Karpas-422 (cell line): ENCODE measurements around the gene LRRC26. TPM values are rescaled to one million over a fixed set of nuclear protein-coding genes. Genes with fewer than 3 reads are reported as not detected.

Experiments
- DNase-seq: peaks from one replicate; pipeline ENCODE4 v3.0.0-alpha.2; 2015
- H2AFZ ChIP-seq: fragments of 200-600 bp; sonication (generic); 2 replicates; pipeline ENCODE4 v1.6.1; 2014; ENCODE audit warnings: antibody characterized with exemption, low read length, mixed read lengths
- H3K27ac ChIP-seq: fragments of 200-600 bp; sonication (generic); 2 replicates; pipeline ENCODE4 v1.5.1; 2014; ENCODE audit warnings: mild to moderate bottlenecking, low read length, moderate library complexity
- H3K27me3 ChIP-seq: fragments of 200-600 bp; sonication (generic); 2 replicates; pipeline ENCODE4 v1.6.1; 2014; ENCODE audit warnings: low read length, mixed read lengths
- H3K36me3 ChIP-seq: fragments of 200-600 bp; sonication (generic); 2 replicates; pipeline ENCODE4 v1.6.1; 2014; ENCODE audit warnings: low read length, mixed read lengths; ENCODE audit not compliant: insufficient read depth
- H3K4me1 ChIP-seq: fragments of 200-600 bp; sonication (generic); 2 replicates; pipeline ENCODE4 v1.6.1; 2014; ENCODE audit warnings: mild to moderate bottlenecking, low read length, mixed read lengths
- H3K4me2 ChIP-seq: fragments of 200-600 bp; sonication (generic); 2 replicates; pipeline ENCODE4 v1.6.1; 2014; ENCODE audit warnings: low read length, low read depth, mild to moderate bottlenecking; ENCODE audit not compliant: poor library complexity, severe bottlenecking
- H3K4me3 ChIP-seq: fragments of 200-600 bp; sonication (generic); 2 replicates; pipeline ENCODE4 v1.5.1; 2014; ENCODE audit warnings: mild to moderate bottlenecking, antibody characterized with exemption, low read length, mixed read lengths
- H3K79me2 ChIP-seq: fragments of 200-600 bp; sonication (generic); 2 replicates; pipeline ENCODE4 v1.6.1; 2014; ENCODE audit warnings: mild to moderate bottlenecking, low read length, mixed read lengths
- H3K9ac ChIP-seq: fragments of 200-600 bp; sonication (generic); 2 replicates; pipeline ENCODE4 v1.6.0; 2014; ENCODE audit warnings: low read length
- H3K9me2 ChIP-seq: fragments of 200-600 bp; sonication (generic), shearing (Covaris generic); replicated peaks from 2 replicates; pipeline ENCODE4 v1.6.0; 2014; ENCODE audit warnings: mild to moderate bottlenecking, low read length, moderate library complexity; ENCODE audit not compliant: insufficient read depth
- H3K9me3 ChIP-seq: fragments of 300-700, 200-600 bp; sonication (generic); 2 replicates; pipeline ENCODE4 v1.6.1; 2014; ENCODE audit warnings: low read length, mixed read lengths
- H4K20me1 ChIP-seq: fragments of 200-600 bp; sonication (generic); 2 replicates; pipeline ENCODE4 v1.6.1; 2014; ENCODE audit warnings: mild to moderate bottlenecking, antibody characterized with exemption, low read length, low read depth; ENCODE audit not compliant: insufficient read depth
- total RNA-seq: library from RNA; depleted of rRNA; stranded (reverse); fragments of >200 nt; shearing (Covaris generic); gene quantifications from 2 replicates; pipeline ENCODE4 v1.2.3, GENCODE V29; 2014; ENCODE audit warnings: low replicate concordance

The LRRC26 gene
- total RNA-seq, 1 experiment from 2014 or later: not detected

DNA sequence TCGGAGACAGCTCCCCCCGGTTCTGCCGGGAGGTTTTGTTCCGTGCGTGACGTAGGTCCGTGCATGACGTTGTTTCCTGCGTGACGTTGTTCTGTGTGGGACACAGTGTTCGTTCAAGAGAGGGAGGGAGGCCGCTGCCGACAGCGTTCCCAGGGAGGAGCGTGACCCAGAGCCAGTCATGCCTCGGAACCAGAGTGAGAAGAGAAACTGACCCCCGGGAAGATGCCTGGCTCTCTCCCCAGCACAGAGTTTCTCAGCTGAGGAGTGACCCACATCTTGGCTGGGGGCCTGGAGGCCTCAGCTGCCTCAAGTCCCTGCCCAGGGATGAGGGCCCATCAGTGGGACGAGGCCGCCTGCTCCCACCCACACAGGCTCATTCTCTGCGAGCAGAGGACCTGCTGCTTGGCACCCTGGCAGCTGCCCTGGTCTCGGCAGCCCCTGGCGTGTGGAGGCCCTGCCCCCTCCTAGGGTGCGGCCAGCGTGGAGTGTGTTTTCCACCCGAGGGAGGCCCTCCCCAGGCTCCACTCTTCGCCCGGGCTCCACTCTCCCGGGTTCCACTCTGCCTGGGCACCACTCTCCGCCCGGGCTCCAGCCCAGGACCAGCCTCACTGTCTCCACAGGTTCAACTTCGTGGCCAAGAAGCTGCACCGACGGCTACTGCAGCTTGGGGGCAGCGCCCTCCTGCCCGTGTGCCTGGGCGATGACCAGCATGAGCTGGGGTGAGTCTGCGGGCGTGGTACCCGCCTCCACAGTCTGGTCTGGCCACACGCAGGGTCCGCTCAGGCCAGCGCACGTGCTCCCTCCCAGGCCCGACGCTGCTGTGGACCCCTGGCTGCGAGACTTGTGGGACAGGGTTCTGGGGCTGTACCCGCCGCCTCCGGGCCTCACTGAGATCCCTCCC, 43.6 kb upstream of the LRRC26 start:
- Histone ChIP-seq H4K20me1 (no peaks in the 10 kb centered on the region), H3K79me2 (no peaks in the 10 kb centered on the region), H3K9me2 (no peaks in the 10 kb centered on the region), H3K36me3 (no peaks in the 10 kb centered on the region), H3K4me2 (no peak overlapping the region), H2AFZ (no peak overlapping the region), H3K27me3 (no peaks in the 10 kb centered on the region), H3K4me3 (no peak overlapping the region), H3K9me3 (no peaks in the 10 kb centered on the region), H3K9ac (no peak overlapping the region), H3K27ac (no peak overlapping the region), H3K4me1 (no peaks in the 10 kb centered on the region)
- no peak for DNase-seq

DNA sequence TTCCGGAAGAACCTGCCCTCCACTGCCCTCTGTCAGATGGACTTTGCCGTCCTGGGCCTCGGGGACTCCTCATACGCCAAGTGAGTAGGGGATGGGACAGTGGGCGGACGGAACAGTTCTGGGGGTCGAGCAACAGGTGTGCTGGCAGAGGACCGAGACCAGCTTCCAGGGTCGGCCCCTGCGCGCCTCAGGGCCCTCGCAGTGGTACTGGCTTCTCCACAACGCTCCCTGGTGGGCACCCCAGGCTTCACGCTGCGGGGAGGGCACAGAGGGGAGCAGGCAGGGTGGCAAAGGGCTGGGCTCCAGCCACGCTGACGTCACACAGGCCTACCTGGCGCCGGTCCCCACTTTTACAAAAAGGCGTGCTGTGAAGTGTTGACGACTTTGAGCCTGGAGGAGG, 42.7 kb upstream of the LRRC26 start:
- Histone ChIP-seq H3K9me3 (no peaks in the 10 kb centered on the region), H3K36me3 (0 out of 2 replicates have a peak, but pooled peaks cover under 1% of the 10 kb centered on the region), H2AFZ (no peak overlapping the region), H3K27me3 (no peaks in the 10 kb centered on the region), H3K27ac (no peak overlapping the region), H4K20me1 (no peaks in the 10 kb centered on the region), H3K79me2 (peaks cover 3% of the 10 kb centered on the region), H3K9ac (no peak overlapping the region), H3K4me1 (no peaks in the 10 kb centered on the region), H3K4me2 (no peak overlapping the region), H3K4me3 (no peak overlapping the region), H3K9me2 (no peaks in the 10 kb centered on the region)
- no peak for DNase-seq

DNA sequence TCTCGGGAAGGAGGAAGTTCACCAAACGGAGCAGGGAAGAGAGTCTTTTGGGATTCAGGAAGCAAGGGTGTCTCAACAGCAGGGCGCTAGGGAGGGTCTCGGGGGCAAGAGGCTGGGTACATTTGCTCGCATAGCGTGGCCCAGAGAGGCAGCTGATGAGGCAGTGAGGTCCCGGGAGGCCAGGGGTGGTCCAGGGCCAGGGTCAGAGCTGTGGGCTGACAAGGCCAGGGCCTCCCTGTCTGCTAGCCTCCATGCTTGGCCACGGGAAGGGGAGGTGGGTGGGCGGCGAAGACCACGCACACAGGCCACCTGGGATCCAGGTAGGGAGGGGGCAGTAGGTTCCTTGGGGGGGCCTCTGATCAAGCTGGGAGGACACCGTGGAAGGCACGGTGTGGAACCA, 41.7 kb upstream of the LRRC26 start:
- Histone ChIP-seq H3K36me3 (peaks cover 6% of the 10 kb centered on the region; the same call in 1 of the 2 replicates), H3K79me2 (peaks cover 13% of the 10 kb centered on the region), H2AFZ (no peak overlapping the region), H3K27ac (no peak overlapping the region), H4K20me1 (no peaks in the 10 kb centered on the region), H3K27me3 (no peaks in the 10 kb centered on the region), H3K4me1 (peaks cover 8% of the 10 kb centered on the region), H3K9ac (no peak overlapping the region), H3K4me3 (no peak overlapping the region), H3K4me2 (no peak overlapping the region), H3K9me3 (no peaks in the 10 kb centered on the region), H3K9me2 (no peaks in the 10 kb centered on the region)
- no peak for DNase-seq

DNA sequence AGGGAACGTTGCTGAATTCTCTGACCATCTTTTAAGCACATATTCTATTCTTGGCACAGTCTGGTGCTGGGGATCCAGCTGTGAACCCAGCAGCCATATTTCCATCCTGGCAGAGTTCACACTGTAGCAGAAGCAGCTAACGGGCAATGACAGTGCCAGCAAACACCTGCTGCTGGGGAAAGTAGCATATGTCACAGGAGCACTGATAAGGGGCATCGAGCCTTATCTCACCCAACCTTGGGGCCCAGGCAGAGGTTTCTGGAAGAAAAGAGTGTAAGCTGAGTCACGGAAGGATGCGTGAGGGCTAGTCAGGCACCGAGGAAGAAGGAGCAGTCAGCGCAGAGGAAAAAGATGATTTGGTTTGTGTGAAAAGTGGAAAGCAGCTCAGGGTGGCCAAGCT, 36.8 kb upstream of the LRRC26 start:
- peaks cover 56% of the 10 kb centered on the region for H3K79me2 ChIP-seq
- H3K4me3 ChIP-seq: peak overlapping the region; percentile 99
- no peaks in the 10 kb centered on the region for H3K9me2 ChIP-seq
- peak overlapping the region; percentile 98 for H3K4me2 ChIP-seq
- peaks cover 6% of the 10 kb centered on the region; the same call in 1 of the 2 replicates for H3K36me3 ChIP-seq
- H3K27me3 ChIP-seq: no peaks in the 10 kb centered on the region
- peaks cover 43% of the 10 kb centered on the region for H3K4me1 ChIP-seq
- peak overlapping the region; percentile 62; the same call in 1 of the 2 replicates for H3K27ac ChIP-seq
- no peak overlapping the region for H2AFZ ChIP-seq
- H3K9ac ChIP-seq: peak overlapping the region; percentile 100
- no peak for DNase-seq
- 0 out of 2 replicates have a peak, but pooled peaks cover 5% of the 10 kb centered on the region for H4K20me1 ChIP-seq
- no peaks in the 10 kb centered on the region for H3K9me3 ChIP-seq

DNA sequence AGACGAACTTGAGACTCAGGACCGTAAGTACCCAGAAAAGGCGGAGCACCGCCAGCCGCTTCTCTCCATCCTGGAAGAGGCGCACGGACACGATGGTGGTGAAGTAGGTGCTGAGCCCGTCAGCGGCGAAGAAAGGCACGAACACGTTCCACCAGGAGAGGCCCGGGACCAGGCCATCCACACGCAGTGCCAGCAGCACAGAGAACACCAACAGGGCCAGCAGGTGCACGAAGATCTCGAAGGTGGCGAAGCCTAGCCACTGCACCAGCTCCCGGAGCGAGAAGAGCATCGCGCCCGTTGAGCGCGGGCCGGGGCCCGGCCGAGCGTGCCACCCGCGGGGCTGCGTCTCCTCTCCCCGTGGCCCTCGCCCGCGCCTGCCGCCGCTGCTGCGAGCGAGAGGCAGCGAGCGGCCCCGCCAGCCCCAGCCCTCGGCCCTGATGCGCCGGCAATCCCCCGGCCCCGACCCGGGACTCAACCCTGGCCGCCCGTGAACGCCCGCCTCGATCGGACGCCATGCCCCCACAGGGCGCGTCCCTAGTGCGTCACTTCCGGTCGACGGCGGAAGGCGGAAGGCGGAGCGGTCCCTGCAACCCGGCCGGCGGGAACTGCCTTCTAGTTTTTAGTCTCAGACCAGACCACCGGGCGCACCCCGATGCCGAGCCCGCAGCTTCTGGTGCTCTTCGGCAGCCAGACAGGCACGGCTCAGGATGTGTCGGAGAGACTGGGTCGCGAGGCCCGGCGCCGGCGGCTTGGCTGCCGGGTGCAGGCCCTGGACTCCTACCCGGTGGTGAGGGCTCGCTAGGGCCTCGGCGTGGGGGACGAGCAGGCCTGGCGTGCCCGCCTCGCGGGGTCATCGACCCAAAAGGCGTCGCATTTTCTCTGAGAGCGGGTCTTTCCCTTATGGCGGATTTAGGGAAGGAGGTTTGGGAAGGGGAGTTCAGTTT, 35.5 kb upstream of the LRRC26 start, which contains the start of the genes NDOR1 and TMEM203:
TSS of gene NDOR1 (plus strand) at position 575 of the 944 bp plus-strand sequence. CDS start at position 653, 78 bp downstream.
TSS of gene TMEM203 (minus strand) at position 523 of the 944 bp plus-strand sequence. CDS start at position 289, 234 bp downstream.
- Histone ChIP-seq H3K27ac (peak within 1 kb of the TSS; percentile 62), H3K9me3 (no peaks in the 10 kb centered on the region), H3K9me2 (no peaks in the 10 kb centered on the region), H4K20me1 (0 out of 2 replicates have a peak, but pooled peaks cover 5% of the 10 kb centered on the region), H3K4me2 (peak within 1 kb of the TSS; percentile 98), H3K4me3 (peak within 1 kb of the TSS; percentile 99), H3K4me1 (peaks cover 49% of the 10 kb centered on the region), H3K79me2 (peaks cover 59% of the 10 kb centered on the region), H3K27me3 (no peaks in the 10 kb centered on the region), H3K9ac (peak within 1 kb of the TSS; percentile 100), H3K36me3 (peaks cover 6% of the 10 kb centered on the region; the same call in 1 of the 2 replicates), H2AFZ (no peak within 1 kb of the TSS)
- DNase-seq: peak; percentile 97

DNA sequence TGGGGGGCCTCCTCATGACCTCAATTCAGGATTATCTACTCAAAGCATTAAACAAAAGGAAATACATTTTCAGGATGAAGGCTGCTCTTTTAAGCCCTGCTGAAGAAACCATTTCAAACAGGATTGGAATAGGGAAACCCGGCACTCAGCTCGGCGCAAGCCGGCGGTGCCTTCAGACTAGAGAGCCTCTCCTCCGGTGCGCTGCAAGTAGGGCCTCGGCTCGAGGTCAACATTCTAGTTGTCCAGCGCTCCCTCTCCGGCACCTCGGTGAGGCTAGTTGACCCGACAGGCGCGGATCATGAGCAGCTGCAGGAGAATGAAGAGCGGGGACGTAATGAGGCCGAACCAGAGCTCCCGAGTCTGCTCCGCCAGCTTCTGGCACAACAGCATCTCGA, 34.9 kb upstream of the LRRC26 start:
- H3K4me1 ChIP-seq: peaks cover 51% of the 10 kb centered on the region
- peaks cover 60% of the 10 kb centered on the region for H3K79me2 ChIP-seq
- peak overlapping the region; percentile 99 for H3K4me3 ChIP-seq

DNA sequence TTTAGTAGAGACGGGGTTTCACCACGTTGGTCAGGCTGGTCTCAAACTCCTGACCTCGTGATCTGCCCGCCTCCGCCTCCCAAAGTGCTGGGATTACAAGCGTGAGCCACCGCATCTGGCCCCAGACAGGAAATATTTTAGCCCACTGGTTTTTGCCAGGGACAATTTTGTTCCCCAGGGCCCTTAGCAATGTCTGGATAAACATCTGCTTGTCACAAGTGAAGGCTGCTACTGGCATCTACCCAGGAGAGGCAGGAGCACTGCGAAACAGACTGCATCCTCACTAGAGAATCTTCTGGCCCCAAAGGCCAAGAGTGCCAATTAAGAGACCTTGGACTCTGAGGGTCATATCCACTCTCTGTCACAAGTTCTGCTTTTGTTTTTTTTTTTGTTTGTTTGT, 33.1 kb upstream of the LRRC26 start:
- Histone ChIP-seq H3K4me2 (no peak overlapping the region), H3K27ac (no peak overlapping the region), H3K4me1 (peaks cover 68% of the 10 kb centered on the region), H2AFZ (no peak overlapping the region), H3K9me2 (no peaks in the 10 kb centered on the region), H3K27me3 (no peaks in the 10 kb centered on the region), H3K36me3 (peaks cover 6% of the 10 kb centered on the region; the same call in 1 of the 2 replicates), H3K9ac (peak overlapping the region; percentile 43), H3K4me3 (no peak overlapping the region), H4K20me1 (0 out of 2 replicates have a peak, but pooled peaks cover 5% of the 10 kb centered on the region), H3K79me2 (peaks cover 78% of the 10 kb centered on the region), H3K9me3 (no peaks in the 10 kb centered on the region)
- no peak for DNase-seq

More for the DNA sequence above, 34.9 kb upstream of the LRRC26 start:
- peaks cover 6% of the 10 kb centered on the region; the same call in 1 of the 2 replicates for H3K36me3 ChIP-seq
- 0 out of 2 replicates have a peak, but pooled peaks cover 5% of the 10 kb centered on the region for H4K20me1 ChIP-seq
- no peak overlapping the region for H2AFZ ChIP-seq
- no peaks in the 10 kb centered on the region for H3K9me3 ChIP-seq
- H3K9me2 ChIP-seq: no peaks in the 10 kb centered on the region
- peak overlapping the region; percentile 100 for H3K9ac ChIP-seq
- H3K4me2 ChIP-seq: peak overlapping the region; percentile 98
- no peaks in the 10 kb centered on the region for H3K27me3 ChIP-seq
- DNase-seq: no peak
- H3K27ac ChIP-seq: peak overlapping the region; percentile 62; the same call in 1 of the 2 replicates
